Muscle layer of duodenum (tissue), 2 donors: ENCODE measurements around the gene CDK17.

ENCODE experiments used
- H3K27ac ChIP-seq: one replicate; pipeline ENCODE4 v1.7.0; 2013; ENCODE audit warnings: mild to moderate bottlenecking, low read length
- H3K27me3 ChIP-seq: one replicate; pipeline ENCODE4 v1.7.0; 2013; ENCODE audit warnings: low read depth, mild to moderate bottlenecking, control low read depth, low read length
- H3K36me3 ChIP-seq, 2 donors: one replicate each; pipeline ENCODE4 v1.7.0; 2013; ENCODE audit warnings: low read length in 2 of 2, control low read depth in 1 of 2, mild to moderate bottlenecking in 1 of 2; ENCODE audit not compliant: insufficient read depth in 2 of 2, control insufficient read depth in 1 of 2
- H3K4me1 ChIP-seq, 2 donors: one replicate each; pipeline ENCODE4 v1.7.0; 2013; ENCODE audit warnings: low read length in 2 of 2, mild to moderate bottlenecking in 2 of 2, control low read depth in 1 of 2, moderate library complexity in 1 of 2; ENCODE audit not compliant: insufficient read depth in 2 of 2, control insufficient read depth in 1 of 2
- H3K4me3 ChIP-seq, 2 donors: one replicate each; pipeline ENCODE4 v1.7.0; 2013; ENCODE audit warnings: low read length in 2 of 2, low read depth in 1 of 2, mild to moderate bottlenecking in 1 of 2
- H3K9me3 ChIP-seq, 2 donors: one replicate each; pipeline ENCODE4 v1.7.0; 2013; ENCODE audit warnings: low read length in 2 of 2, control low read depth in 1 of 2, mild to moderate bottlenecking in 1 of 2; ENCODE audit not compliant: control insufficient read depth in 1 of 2
- donor health status: healthy.

The CDK17 gene

DNA sequence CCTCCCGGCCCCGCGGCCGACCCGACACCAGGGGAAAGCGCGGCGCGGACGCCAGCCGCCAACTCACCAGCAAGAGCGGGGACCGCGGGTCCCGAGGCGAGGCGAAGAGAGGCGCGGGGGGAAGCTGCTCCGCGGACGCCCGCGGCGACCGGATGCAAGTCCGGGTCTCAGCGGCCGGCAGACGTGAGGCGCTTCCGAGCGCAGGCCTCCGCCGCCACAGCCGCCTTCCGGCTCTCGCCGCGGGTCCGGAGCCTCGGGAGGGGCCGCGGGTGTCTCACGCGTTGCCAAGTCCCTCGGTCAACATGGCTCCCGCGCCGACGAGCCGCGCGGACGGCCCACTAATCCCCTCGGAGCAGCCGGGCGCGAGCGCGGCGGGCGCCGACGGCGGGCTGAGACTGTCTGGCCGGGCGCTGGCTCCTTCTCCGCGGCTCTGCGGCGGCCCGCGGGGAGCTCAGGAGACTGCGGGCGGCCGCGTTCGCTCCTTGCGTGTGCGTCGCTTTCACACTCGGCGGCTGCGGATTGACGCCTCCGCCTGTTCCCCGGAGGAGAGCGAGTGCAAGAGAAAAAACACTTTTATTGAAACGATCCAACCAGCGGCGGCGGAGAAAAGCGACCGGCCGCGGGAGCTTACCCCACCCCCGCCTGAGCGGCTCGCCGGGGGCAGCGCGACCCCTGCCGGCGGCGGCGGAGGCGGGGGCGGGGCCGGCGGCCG lies at the start of gene CDK17:
TSS of gene CDK17 (minus strand) at position 521 of the 712 bp plus-strand sequence. CDS start 65,603 bp downstream, outside the sequence.
- H3K36me3 ChIP-seq: peaks cover 0 to 13% of the 10 kb centered on the region in 2 donors
- H3K27me3 ChIP-seq: no peaks in the 10 kb centered on the region
- peaks cover 5 to 20% of the 10 kb centered on the region in 2 donors for H3K4me1 ChIP-seq
- H3K9me3 ChIP-seq: no peaks in the 10 kb centered on the region
- peak within 1 kb of the TSS; percentile 90 to 99 for H3K4me3 ChIP-seq
- peak within 1 kb of the TSS; percentile 94 for H3K27ac ChIP-seq

DNA sequence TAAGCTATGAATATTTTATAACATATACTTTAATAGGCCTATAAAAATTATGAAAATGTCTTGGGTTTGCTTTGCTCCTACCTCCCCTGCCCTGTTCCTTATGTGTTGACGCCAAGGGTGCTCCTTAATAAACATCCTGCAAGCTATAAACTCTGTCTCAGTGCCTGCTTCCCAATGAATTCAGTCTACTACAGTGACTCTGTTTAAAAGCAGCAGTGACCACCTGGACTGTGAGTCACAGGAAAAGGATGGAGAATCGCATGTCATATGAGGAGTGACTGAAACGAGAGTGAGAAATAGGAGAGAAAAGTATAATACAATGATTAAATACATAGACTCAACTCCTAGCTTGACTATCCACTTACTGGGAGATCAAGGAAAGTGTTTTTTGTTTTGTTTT lies 48.1 kb upstream of the CDK17 start:
- Histone ChIP-seq H3K4me3 (no peak overlapping the region), H3K27me3 (no peaks in the 10 kb centered on the region), H3K9me3 (no peaks in the 10 kb centered on the region), H3K4me1 (no peaks in the 10 kb centered on the region), H3K27ac (no peak overlapping the region), H3K36me3 (no peaks in the 10 kb centered on the region)

- Histone ChIP-seq H3K9me3 (no peaks in the 10 kb centered on the region), H3K27ac (no peak overlapping the region), H3K36me3 (no peaks in the 10 kb centered on the region), H3K4me1 (no peaks in the 10 kb centered on the region), H3K4me3 (no peak overlapping the region), H3K27me3 (no peaks in the 10 kb centered on the region)
Measured at GRCh38 chr12:96447256-96447655, 47.0 kb upstream of the CDK17 start.

DNA sequence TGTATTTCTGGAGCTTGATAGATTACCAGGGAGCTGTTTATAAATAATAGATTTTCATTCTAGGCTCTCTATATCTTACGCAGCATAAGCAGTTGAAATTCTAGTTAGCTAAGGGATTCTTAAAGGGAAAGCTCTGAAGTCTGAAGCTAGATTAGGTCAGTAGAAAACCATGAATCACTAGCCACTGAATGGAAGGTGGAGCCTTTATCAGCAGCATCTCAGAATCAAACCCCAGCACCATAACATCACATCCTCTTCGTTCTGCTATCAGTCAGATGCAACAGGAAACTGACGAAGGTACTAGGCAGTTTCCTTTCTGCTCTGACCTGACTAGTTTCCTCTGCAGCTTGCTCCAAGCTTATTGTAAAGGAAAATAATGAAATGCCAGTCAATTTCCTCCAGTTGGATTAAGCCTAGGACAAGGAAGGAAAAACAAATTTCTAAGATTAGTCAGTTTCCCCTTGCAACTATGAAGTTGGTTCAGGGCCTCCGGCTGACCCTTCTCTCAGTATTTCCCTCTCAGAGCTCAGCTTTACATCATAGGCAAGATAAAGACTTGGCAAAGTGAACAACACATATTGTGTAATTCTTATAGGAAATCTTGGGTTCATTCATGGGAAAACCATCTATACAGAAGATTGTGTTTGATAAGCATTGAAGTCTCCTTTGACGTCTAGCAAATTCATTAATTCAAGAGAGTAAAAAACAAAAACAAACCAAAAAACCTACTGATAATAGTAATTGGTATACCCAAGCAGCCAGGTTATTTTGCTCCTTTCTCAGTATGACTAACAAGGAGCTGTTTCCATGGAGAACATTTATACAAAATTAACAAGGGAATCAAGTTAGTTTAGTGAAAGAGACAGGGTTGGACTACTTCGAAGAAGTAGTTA lies 45.7 kb upstream of the CDK17 start:
- Histone ChIP-seq H3K36me3 (no peaks in the 10 kb centered on the region), H3K4me1 (no peaks in the 10 kb centered on the region), H3K4me3 (no peak overlapping the region), H3K9me3 (no peaks in the 10 kb centered on the region), H3K27ac (peak overlapping the region; percentile 46), H3K27me3 (no peaks in the 10 kb centered on the region)

DNA sequence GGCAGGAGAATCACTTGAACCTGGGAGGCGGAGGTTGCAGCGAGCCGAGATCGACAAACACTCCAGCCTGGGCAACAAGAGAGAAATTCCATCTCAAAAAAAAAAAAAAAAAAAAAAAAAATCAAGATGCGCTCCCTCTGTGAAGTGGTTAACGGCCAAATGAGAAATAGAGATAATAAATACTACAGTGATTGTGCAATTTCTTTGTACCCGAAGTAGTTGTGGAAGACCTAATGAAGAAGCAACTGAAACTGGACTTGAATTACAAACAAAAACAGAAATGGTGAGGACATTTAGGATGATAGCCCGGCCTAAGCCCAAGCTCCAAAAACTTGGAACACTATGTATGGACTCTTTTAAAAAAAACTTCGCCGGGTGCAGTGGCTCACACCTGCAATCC lies 44.2 kb upstream of the CDK17 start:
- no peaks in the 10 kb centered on the region for H3K36me3 ChIP-seq
- H3K27ac ChIP-seq: no peak overlapping the region
- no peaks in the 10 kb centered on the region for H3K9me3 ChIP-seq
- H3K27me3 ChIP-seq: no peaks in the 10 kb centered on the region
- H3K4me3 ChIP-seq: no peak overlapping the region
- no peaks in the 10 kb centered on the region for H3K4me1 ChIP-seq

GRCh38 chr12:96442906-96443305 lies 42.7 kb upstream of the CDK17 start:
- Histone ChIP-seq H3K36me3 (no peaks in the 10 kb centered on the region), H3K27me3 (no peaks in the 10 kb centered on the region), H3K4me1 (no peaks in the 10 kb centered on the region), H3K27ac (no peak overlapping the region), H3K4me3 (no peak overlapping the region), H3K9me3 (no peaks in the 10 kb centered on the region)

DNA sequence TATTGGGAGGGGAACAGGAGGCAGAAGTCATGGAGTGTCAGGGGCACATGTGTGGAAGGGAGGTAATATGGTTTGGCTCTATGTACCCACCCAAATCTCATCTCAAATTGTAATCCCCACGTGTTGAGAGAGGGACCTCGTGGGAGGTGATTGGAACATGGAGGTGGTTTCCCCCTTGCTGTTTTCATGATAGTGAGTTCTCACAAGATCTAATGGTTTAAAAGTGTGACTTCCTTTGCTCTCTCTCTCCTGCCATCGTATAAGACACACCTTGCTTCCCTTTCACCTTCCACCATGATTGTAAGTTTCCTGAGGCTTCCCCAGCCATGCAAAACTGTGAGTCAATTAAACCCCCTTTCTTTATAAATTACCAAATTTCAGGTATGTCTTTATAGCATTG lies 41.6 kb upstream of the CDK17 start:
- H3K27me3 ChIP-seq: no peaks in the 10 kb centered on the region
- H3K4me1 ChIP-seq: no peaks in the 10 kb centered on the region
- no peaks in the 10 kb centered on the region for H3K36me3 ChIP-seq
- no peak overlapping the region for H3K27ac ChIP-seq
- no peaks in the 10 kb centered on the region for H3K9me3 ChIP-seq
- H3K4me3 ChIP-seq: no peak overlapping the region

GRCh38 chr12:96438330-96438729 lies 38.1 kb upstream of the CDK17 start:
- no peak overlapping the region for H3K4me3 ChIP-seq
- no peak overlapping the region for H3K27ac ChIP-seq
- H3K4me1 ChIP-seq: no peaks in the 10 kb centered on the region
- no peaks in the 10 kb centered on the region for H3K9me3 ChIP-seq
- no peaks in the 10 kb centered on the region for H3K27me3 ChIP-seq
- no peaks in the 10 kb centered on the region for H3K36me3 ChIP-seq

GRCh38 chr12:96437171-96437445 lies 36.9 kb upstream of the CDK17 start:
- Histone ChIP-seq H3K9me3 (no peaks in the 10 kb centered on the region), H3K27ac (no peak overlapping the region), H3K36me3 (no peaks in the 10 kb centered on the region), H3K4me3 (no peak overlapping the region), H3K27me3 (no peaks in the 10 kb centered on the region), H3K4me1 (no peaks in the 10 kb centered on the region)

- Histone ChIP-seq H3K27ac (no peak overlapping the region), H3K27me3 (no peaks in the 10 kb centered on the region)
Measured at GRCh38 chr12:96436366-96437170, 36.3 kb upstream of the CDK17 start.

GRCh38 chr12:96434107-96434506 lies 33.9 kb upstream of the CDK17 start:
- Histone ChIP-seq H3K4me1 (no peaks in the 10 kb centered on the region), H3K27me3 (no peaks in the 10 kb centered on the region), H3K36me3 (no peaks in the 10 kb centered on the region), H3K4me3 (no peak overlapping the region), H3K27ac (no peak overlapping the region), H3K9me3 (no peaks in the 10 kb centered on the region)

More at GRCh38 chr12:96436366-96437170, 36.3 kb upstream of the CDK17 start:
- H3K9me3 ChIP-seq: no peaks in the 10 kb centered on the region
- no peaks in the 10 kb centered on the region for H3K36me3 ChIP-seq
- H3K4me1 ChIP-seq: no peaks in the 10 kb centered on the region
- no peak overlapping the region for H3K4me3 ChIP-seq
